GM12878 (cell line): ENCODE results near the gene CENPP. TPM values are rescaled to one million over a fixed set of nuclear protein-coding genes. Genes with fewer than 3 reads are reported as not detected.

Source experiments
- ATAC-seq: fragments of 200-7000 bp; cut with Tn5 transposase; 3 replicates; pipeline ENCODE4 v1.9.1; 2020; ENCODE audit warnings: mild to moderate bottlenecking, moderate library complexity
- BruUV-seq: library from RNA; stranded (reverse); fragments of 400-500 nt; replicated peaks from 2 replicates; lab custom pipeline; 2021; lab: Mats Ljungman, UMichigan
- CTCF ChIA-PET: fragments of 300-600 bp; sonication (Branson Sonifier 250); formaldehyde crosslinking; extraction: SDS; loops from one replicate; lab custom pipeline; 2021; ENCODE audit warnings: inconsistent platforms; lab: Yijun Ruan, JAX
- POLR2A ChIA-PET: fragments of 350-600 bp; formaldehyde crosslinking; extraction: SDS; loops from one replicate; lab custom pipeline; 2021; ENCODE audit warnings: inconsistent platforms; lab: Charles Lee
- RAD21 ChIA-PET: fragments of 300-600 bp; sonication (Branson Sonifier 250); formaldehyde crosslinking; loops from one replicate; lab custom pipeline; 2023; ENCODE audit warnings: antibody characterized with exemption; ENCODE audit not compliant: unreplicated experiment; lab: Charles Lee
- SMC1A ChIA-PET: fragments of 300-600 bp; sonication (Branson Sonifier 250); formaldehyde crosslinking; loops from one replicate; lab custom pipeline; 2023; ENCODE audit not compliant: unreplicated experiment, uncharacterized antibody; lab: Charles Lee
- DNase-seq: peaks from one replicate; pipeline ENCODE4 v3.0.0-alpha.2; 2011; ENCODE audit warnings: low read depth, low spot score
- FAIRE-seq: peaks from 3 replicates; lab custom pipeline; 2011; peaks lifted over from hg19 to GRCh38; lab: Jason Lieb, UNC
- H2AFZ ChIP-seq: 2 replicates; pipeline ENCODE4 v1.6.0; 2011; ENCODE audit warnings: low read depth, low read length, control low read depth; ENCODE audit not compliant: control insufficient read depth
- H3K27ac ChIP-seq: 2 replicates; pipeline ENCODE4 v1.5.1; 2011; ENCODE audit warnings: control low read depth; ENCODE audit not compliant: control insufficient read depth, insufficient read depth
- H3K27me3 ChIP-seq, 2 experiments: replicated peaks in 1 of 2; 2 replicates each; pipeline versions ENCODE4 v1.6.0 to v1.6.1; 2011; ENCODE audit warnings: low read length in 1 of 2; ENCODE audit not compliant: control insufficient read depth in 2 of 2, insufficient read depth in 2 of 2
- H3K36me3 ChIP-seq, 2 experiments: 2 replicates each; pipeline ENCODE4 v1.5.1; 2011; ENCODE audit warnings: low read length in 1 of 2; ENCODE audit not compliant: control insufficient read depth in 2 of 2, insufficient read depth in 2 of 2
- H3K4me1 ChIP-seq: 2 replicates; pipeline ENCODE4 v1.6.1; 2011; ENCODE audit warnings: mild to moderate bottlenecking, low read length, moderate library complexity, mixed read lengths; ENCODE audit not compliant: control insufficient read depth, insufficient read depth
- H3K4me2 ChIP-seq: 2 replicates; pipeline ENCODE4 v1.6.0; 2011; ENCODE audit warnings: control low read depth; ENCODE audit not compliant: control insufficient read depth, insufficient read depth
- H3K4me3 ChIP-seq: fragments of 200-600 bp; sonication (generic); 2 replicates; pipeline ENCODE4 v1.5.1; 2016
- H3K79me2 ChIP-seq: 2 replicates; pipeline ENCODE4 v1.6.0; 2011; ENCODE audit warnings: low read length; ENCODE audit not compliant: control insufficient read depth, insufficient read depth
- H3K9ac ChIP-seq: 2 replicates; pipeline ENCODE4 v1.8.0; 2011; ENCODE audit warnings: low read length, control low read depth, mixed read lengths; ENCODE audit not compliant: control insufficient read depth, insufficient read depth
- H3K9me3 ChIP-seq: replicated peaks from 3 replicates; pipeline ENCODE4 v1.5.1; 2011; ENCODE audit warnings: mild to moderate bottlenecking, low read length; ENCODE audit not compliant: control insufficient read depth, insufficient read depth
- H4K20me1 ChIP-seq: 2 replicates; pipeline ENCODE4 v1.6.0; 2011; ENCODE audit not compliant: control insufficient read depth, insufficient read depth
- BCLAF1 ChIP-seq: fragments of 450-650 bp; IDR thresholded peaks from 2 replicates; pipeline ENCODE4 v1.6.1; 2017; ENCODE audit warnings: antibody characterized with exemption, mild to moderate bottlenecking, moderate library complexity
- CBX3 ChIP-seq: fragments of 200-600 bp; sonication (generic); IDR thresholded peaks from 2 replicates; pipeline ENCODE4 v1.6.1; 2016; ENCODE audit warnings: low read depth, borderline replicate concordance
- E2F4 ChIP-seq: IDR thresholded peaks from 2 replicates; pipeline ENCODE4 v1.6.1; 2012; ENCODE audit warnings: low read depth, low read length, improper control_type of control experiment
- E4F1 ChIP-seq: fragments of 450-650 bp; IDR thresholded peaks from 2 replicates; pipeline ENCODE4 v1.6.1; 2018; ENCODE audit warnings: borderline replicate concordance, mild to moderate bottlenecking; ENCODE audit not compliant: partially characterized antibody
- GABPA ChIP-seq: IDR thresholded peaks from 2 replicates; pipeline ENCODE4 v1.6.1; 2014; ENCODE audit warnings: antibody characterized with exemption, low read depth, mild to moderate bottlenecking, inconsistent platforms
- HDAC2 ChIP-seq: fragments of 200-600 bp; sonication (generic); IDR thresholded peaks from 2 replicates; pipeline ENCODE4 v1.6.1; 2017
- NBN ChIP-seq: fragments of 450-650 bp; IDR thresholded peaks from 2 replicates; pipeline ENCODE4 v1.6.1; 2016
- NFXL1 ChIP-seq: fragments of 450-650 bp; IDR thresholded peaks from 2 replicates; pipeline ENCODE4 v1.6.1; 2017; ENCODE audit warnings: antibody characterized with exemption, mild to moderate bottlenecking, borderline replicate concordance
- POLR2AphosphoS5 ChIP-seq: IDR thresholded peaks from 2 replicates; pipeline ENCODE4 v1.6.1; 2011; ENCODE audit warnings: mild to moderate bottlenecking, low read length, inconsistent platforms
- RB1 ChIP-seq: fragments of 450-650 bp; formaldehyde crosslinking; IDR thresholded peaks from 2 replicates; pipeline ENCODE4 v1.6.1; 2017; ENCODE audit warnings: mild to moderate bottlenecking, borderline replicate concordance
- RCOR1 ChIP-seq: conservative IDR thresholded peaks from 2 replicates; pipeline ENCODE4 v1.6.1; 2012; ENCODE audit warnings: low read depth, low read length, improper control_type of control experiment
- RELA ChIP-seq: fragments of 450-650 bp; IDR thresholded peaks from 2 replicates; pipeline ENCODE4 v1.8.0; 2014; ENCODE audit warnings: borderline replicate concordance; ENCODE audit not compliant: partially characterized antibody
- SREBF2 ChIP-seq: IDR thresholded peaks from 2 replicates; pipeline ENCODE4 v1.6.1; 2012; ENCODE audit warnings: mild to moderate bottlenecking, low read length
- USF2 ChIP-seq: IDR thresholded peaks from 2 replicates; pipeline ENCODE4 v1.6.1; 2011; ENCODE audit warnings: low read depth, low read length, improper control_type of control experiment, borderline replicate concordance
- YY1 ChIP-seq: IDR thresholded peaks from 2 replicates; pipeline ENCODE4 v1.6.1; 2011; ENCODE audit warnings: low read depth, mild to moderate bottlenecking, low read length
- ZBED1 ChIP-seq: IDR thresholded peaks from 2 replicates; pipeline ENCODE4 v1.6.1; 2016; ENCODE audit warnings: borderline replicate concordance
- WGBS: methylation state at CpG from one replicate; pipeline ENCODE4 v1.1.6; 2016; ENCODE audit warnings: low lambda C conversion rate; ENCODE audit not compliant: insufficient replicate concordance, insufficient coverage; ENCODE audit errors: missing lambda C conversion rate; 5-methylcytosine and 5-hydroxymethylcytosine counted together
- in situ Hi-C: fragments of 300-500 bp; cut with MboI; formaldehyde crosslinking; loops from 9 replicates; pipeline ENCODE4 v1.14.3; 2018; ENCODE audit warnings: mixed read lengths
- intact Hi-C: fragments of 100-400 bp; cut with micrococcal nuclease; formaldehyde crosslinking; loops from one replicate; pipeline ENCODE4 v1.14.2; 2022; ENCODE audit not compliant: unreplicated experiment
- polyA plus RNA-seq, 11 experiments: library from polyadenylated mRNA; depleted of rRNA in 4 of 11; unstranded in 6 of 11; stranded (reverse) in 5 of 11; fragments of >200 nt; fragmentation: Nextera tagmentation in 4 of 11; fragmentation: Illumina TruSeq in 1 of 11; extraction: Ambion mirVana in 4 of 11; extraction: Trizol in 1 of 11; gene quantifications; 1 replicate in 1 of 11; 2 replicates in 10 of 11; pipeline versions ENCODE4 v1.2.1 to v1.2.3, GENCODE V29; 2011 to 2016; ENCODE audit warnings: inconsistent platforms in 2 of 11, missing spikeins in 2 of 11, low read depth in 1 of 11
- total RNA-seq, 4 experiments: library from RNA; depleted of rRNA in 3 of 4; stranded (reverse); fragments of >200 nt in 3 of 4; fragmentation: Illumina TruSeq in 1 of 4; extraction: Trizol in 1 of 4; gene quantifications; 2 replicates each; pipeline versions ENCODE4 v1.2.1 to v1.2.3, GENCODE V29; 2013 to 2021

CENPP gene
- total and polyA plus RNA-seq, 10 of the 15 experiments (the other 5 are each of a cell fraction or from before 2014, with no cell fraction given): 9.4 to 31.4 (median 19.8) TPM

GRCh38 chr9:92384375-92384774, 58.6 kb downstream of the CENPP start (continued):
- TF ChIP-seq ZBED1: no peak
- no peak for TF ChIP-seq USF2

GRCh38 chr9:92385001-92385400, 59.2 kb downstream of the CENPP start:
- no peak overlapping the region for H3K27ac ChIP-seq
- BruUV-seq: no TSS peak
- no peak overlapping the region for H3K9ac ChIP-seq
- H3K4me1 ChIP-seq: no peaks in the 10 kb centered on the region
- no peaks in the 10 kb centered on the region for H4K20me1 ChIP-seq
- ChIA-PET POLR2A (no interaction called here), SMC1A (no interaction called here), RAD21 (no interaction called here), CTCF (interaction anchor here (1.1 kb wide), 1 partner anchor 55 kb away, joined by 3 read pairs; no protein-coding TSS in a partner anchor)
- no peak overlapping the region for H3K4me2 ChIP-seq
- WGBS: 83% methylated on average over 3 of the region's 3 CpGs
- no peaks in the 10 kb centered on the region for H3K27me3 ChIP-seq
- H2AFZ ChIP-seq: no peak overlapping the region
- no peaks in the 10 kb centered on the region for H3K79me2 ChIP-seq
- FAIRE-seq (no peak), DNase-seq (no peak), ATAC-seq (no peak)
- no peaks in the 10 kb centered on the region for H3K9me3 ChIP-seq
- H3K4me3 ChIP-seq: no peak overlapping the region
- intact Hi-C loops: no loop called here
- TF ChIP-seq RELA: no peak
- TF ChIP-seq BCLAF1: no peak
- TF ChIP-seq CBX3: no peak
- no peak for TF ChIP-seq E2F4
- TF ChIP-seq YY1: no peak
- TF ChIP-seq POLR2AphosphoS5: no peak
- no peak for TF ChIP-seq RCOR1
- TF ChIP-seq RB1: no peak
- no peak for TF ChIP-seq NFXL1
- no peak for TF ChIP-seq E4F1
- no peak for TF ChIP-seq NBN
- TF ChIP-seq ZBED1: no peak
- no peak for TF ChIP-seq HDAC2
- no peak for TF ChIP-seq GABPA
- TF ChIP-seq SREBF2: no peak
- H3K36me3 ChIP-seq: no peaks in the 10 kb centered on the region
- in situ Hi-C loops: no loop called here
